Nephron (organoid): ENCODE measurements around the gene C10orf105.

Experiments
- H3K27ac Mint-ChIP-seq, 3 experiments: 2 replicates each; pipeline ENCODE4 v1.8.0; 2020; ENCODE audit warnings: mixed read lengths in 3 of 3, mild to moderate bottlenecking in 2 of 3, moderate library complexity in 1 of 3
- H3K27me3 Mint-ChIP-seq: 2 replicates; pipeline ENCODE4 v1.8.0; 2021; ENCODE audit warnings: low read depth, mild to moderate bottlenecking, moderate library complexity, mixed read lengths
- H3K36me3 Mint-ChIP-seq: 2 replicates; pipeline ENCODE4 v1.8.0; 2020; ENCODE audit warnings: low read depth, mixed read lengths
- H3K4me1 Mint-ChIP-seq: 2 replicates; pipeline ENCODE4 v1.8.0; 2020; ENCODE audit warnings: mixed read lengths
- H3K4me3 Mint-ChIP-seq, 3 experiments: 2 replicates each; pipeline ENCODE4 v1.8.0; 2020; ENCODE audit warnings: mild to moderate bottlenecking in 3 of 3, mixed read lengths in 3 of 3, moderate library complexity in 2 of 3
- H3K9me3 Mint-ChIP-seq: 2 replicates; pipeline ENCODE4 v1.8.0; 2020; ENCODE audit warnings: mixed read lengths
- TF ChIP-seq, protein P1 (sequence below), 3 experiments: fragments of 200-600 bp; sonication (generic); IDR thresholded peaks; one replicate each; pipeline ENCODE4 v1.5.0; 2021; ENCODE audit warnings: antibody characterized with exemption in 3 of 3; ENCODE audit not compliant: unreplicated experiment in 3 of 3

C10orf105 gene

DNA sequence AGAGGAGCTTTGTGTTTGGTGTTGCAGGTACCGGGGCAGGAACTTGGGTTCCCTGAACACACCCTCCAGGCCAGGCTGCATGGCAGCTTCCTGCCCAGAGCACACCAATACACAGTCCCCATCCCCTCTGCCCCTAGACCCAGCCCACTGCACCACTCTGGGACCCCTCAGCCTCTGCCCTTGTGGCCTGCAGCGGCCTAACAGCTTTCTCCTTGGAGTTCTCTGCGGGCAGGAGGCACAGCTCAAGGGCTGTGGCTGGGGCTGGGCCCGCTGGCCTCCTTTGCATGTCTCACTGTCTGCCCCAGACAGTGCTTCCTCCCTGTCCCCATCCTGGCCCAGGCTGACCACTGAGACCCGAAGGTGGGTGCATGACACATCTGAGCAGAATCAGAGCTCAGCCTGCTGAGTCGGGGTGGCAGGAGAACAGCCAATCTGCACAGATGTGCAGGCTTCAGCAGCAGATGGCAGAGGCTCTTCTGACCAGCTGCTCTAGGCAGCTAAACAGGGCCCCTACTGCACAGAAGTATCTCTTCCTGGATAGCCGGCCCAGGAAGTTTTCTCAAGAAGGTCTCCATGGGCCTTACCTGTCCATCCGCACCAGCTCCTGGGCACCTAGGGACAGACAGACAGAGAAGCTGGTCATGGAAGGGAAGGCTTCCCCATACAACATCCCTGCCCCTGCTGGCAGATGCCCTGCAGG lies 33.0 kb upstream of the C10orf105 start:
- no peaks in the 10 kb centered on the region for H3K36me3 Mint-ChIP-seq
- peaks cover 4% of the 10 kb centered on the region for H3K27me3 Mint-ChIP-seq
- TF ChIP-seq, protein P1, sequence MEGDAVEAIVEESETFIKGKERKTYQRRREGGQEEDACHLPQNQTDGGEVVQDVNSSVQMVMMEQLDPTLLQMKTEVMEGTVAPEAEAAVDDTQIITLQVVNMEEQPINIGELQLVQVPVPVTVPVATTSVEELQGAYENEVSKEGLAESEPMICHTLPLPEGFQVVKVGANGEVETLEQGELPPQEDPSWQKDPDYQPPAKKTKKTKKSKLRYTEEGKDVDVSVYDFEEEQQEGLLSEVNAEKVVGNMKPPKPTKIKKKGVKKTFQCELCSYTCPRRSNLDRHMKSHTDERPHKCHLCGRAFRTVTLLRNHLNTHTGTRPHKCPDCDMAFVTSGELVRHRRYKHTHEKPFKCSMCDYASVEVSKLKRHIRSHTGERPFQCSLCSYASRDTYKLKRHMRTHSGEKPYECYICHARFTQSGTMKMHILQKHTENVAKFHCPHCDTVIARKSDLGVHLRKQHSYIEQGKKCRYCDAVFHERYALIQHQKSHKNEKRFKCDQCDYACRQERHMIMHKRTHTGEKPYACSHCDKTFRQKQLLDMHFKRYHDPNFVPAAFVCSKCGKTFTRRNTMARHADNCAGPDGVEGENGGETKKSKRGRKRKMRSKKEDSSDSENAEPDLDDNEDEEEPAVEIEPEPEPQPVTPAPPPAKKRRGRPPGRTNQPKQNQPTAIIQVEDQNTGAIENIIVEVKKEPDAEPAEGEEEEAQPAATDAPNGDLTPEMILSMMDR (IDR thresholded peaks at IDR 0.05; ENCODE audit: unreplicated experiment in 3 of 3): no peak
- no peak overlapping the region for H3K27ac Mint-ChIP-seq
- H3K9me3 Mint-ChIP-seq: no peaks in the 10 kb centered on the region
- peaks cover 51% of the 10 kb centered on the region for H3K4me1 Mint-ChIP-seq
- H3K4me3 Mint-ChIP-seq: no peak overlapping the region

DNA sequence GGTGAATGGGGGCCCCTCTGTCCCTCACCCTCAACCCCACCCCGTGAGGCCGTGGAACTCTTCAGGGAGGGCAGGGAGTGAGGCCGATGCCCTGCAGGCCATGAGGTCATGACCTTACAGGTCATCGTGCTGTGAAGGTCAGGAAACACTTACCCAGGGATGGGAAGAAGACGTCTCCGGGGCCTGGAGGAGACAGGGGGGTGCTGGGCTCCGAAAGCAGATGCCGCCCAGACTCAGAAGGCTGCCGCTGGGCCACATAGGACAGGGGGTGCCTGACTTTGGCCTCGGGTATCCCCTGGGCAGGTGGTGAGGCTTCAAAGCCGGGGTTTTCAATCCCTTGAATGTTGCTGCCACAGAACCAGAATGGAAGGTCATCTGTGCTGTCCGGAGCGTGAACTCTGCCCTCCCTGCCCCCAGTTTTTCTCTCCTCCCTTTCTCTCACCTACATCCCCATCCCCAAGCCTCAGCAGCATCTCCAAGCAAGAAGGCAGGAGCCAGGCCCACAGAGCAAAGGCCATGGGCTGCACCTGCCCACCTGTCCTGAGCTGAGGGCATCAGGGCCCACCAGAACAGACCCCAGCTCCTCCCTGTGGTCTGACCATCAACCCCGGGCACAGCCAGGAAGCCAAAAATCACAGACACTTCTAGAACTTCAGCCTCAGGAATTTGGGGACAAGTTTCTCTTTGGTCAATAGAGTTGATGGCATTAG lies 32.1 kb upstream of the C10orf105 start:
- Mint-ChIP-seq H3K27me3 (peaks cover 4% of the 10 kb centered on the region), H3K36me3 (no peaks in the 10 kb centered on the region), H3K9me3 (no peaks in the 10 kb centered on the region), H3K4me3 (no peak overlapping the region), H3K27ac (no peak overlapping the region), H3K4me1 (peaks cover 57% of the 10 kb centered on the region)
- TF ChIP-seq, protein P1 (IDR thresholded peaks at IDR 0.05; ENCODE audit: unreplicated experiment in 3 of 3): no peak

DNA sequence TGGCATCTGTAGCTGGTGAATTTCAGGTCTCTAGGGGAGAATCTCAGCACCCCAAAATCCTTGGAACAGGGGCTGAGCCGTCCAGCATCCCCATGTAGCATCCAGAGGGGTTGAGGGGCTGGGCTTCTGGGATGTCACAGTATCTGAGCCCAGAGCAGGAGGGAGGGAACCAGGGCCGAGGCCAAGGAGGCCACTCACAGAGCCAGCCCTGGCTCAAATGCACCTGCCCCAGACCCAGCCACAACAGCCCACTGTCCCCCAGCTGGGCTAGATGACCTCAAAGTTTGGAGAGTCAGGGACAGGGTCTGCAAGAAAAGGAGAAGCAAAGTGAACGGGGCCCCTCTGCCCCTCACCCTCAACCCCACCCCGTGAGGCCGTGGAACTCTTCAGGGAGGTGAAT lies 31.4 kb upstream of the C10orf105 start:
- no peak overlapping the region for H3K4me3 Mint-ChIP-seq
- H3K4me1 Mint-ChIP-seq: peaks cover 57% of the 10 kb centered on the region
- no peak overlapping the region for H3K27ac Mint-ChIP-seq

DNA sequence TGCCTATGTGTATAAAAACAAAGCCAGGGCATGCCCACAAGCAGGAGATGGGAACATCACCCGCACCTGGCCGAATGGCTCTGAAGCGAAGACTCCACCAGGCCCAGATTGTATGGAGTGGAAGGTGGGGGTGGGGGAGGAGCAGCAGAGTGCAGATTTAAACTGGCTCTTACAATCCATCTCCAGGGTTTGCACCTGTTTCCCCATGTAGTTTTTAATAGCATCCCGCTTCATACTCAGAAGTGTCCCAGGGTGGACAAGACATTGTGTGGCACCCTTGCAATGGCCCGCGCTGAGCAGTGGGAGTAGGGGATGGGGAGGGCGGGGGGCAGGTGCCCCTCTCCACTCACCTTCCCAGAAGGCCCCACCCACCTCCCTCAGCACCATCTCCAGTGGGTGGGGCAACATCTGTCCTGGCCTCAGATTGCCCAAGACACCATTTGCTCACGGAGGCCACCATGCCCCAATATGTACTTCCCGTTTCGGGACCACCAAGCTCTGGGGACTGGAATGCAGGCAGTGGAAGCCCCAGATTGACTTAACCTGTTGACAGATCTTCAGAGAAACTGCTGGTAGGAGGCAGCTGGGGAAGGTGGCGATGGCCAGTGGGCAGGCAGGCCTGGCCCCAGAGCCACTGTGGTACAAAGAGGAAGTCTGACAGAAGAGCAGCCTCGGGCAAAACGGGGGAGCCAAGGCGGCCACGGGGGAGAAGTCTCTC lies 30.7 kb upstream of the C10orf105 start:
- H3K36me3 Mint-ChIP-seq: no peaks in the 10 kb centered on the region
- no peak overlapping the region for H3K4me3 Mint-ChIP-seq
- TF ChIP-seq, protein P1 (IDR thresholded peaks at IDR 0.05; ENCODE audit: unreplicated experiment in 3 of 3): no peak
- H3K27me3 Mint-ChIP-seq: peaks cover 4% of the 10 kb centered on the region
- H3K27ac Mint-ChIP-seq: no peak overlapping the region
- H3K4me1 Mint-ChIP-seq: peaks cover 62% of the 10 kb centered on the region
- H3K9me3 Mint-ChIP-seq: no peaks in the 10 kb centered on the region

More for the DNA sequence above, 31.4 kb upstream of the C10orf105 start:
- peaks cover 4% of the 10 kb centered on the region for H3K27me3 Mint-ChIP-seq
- H3K36me3 Mint-ChIP-seq: no peaks in the 10 kb centered on the region
- no peaks in the 10 kb centered on the region for H3K9me3 Mint-ChIP-seq
- TF ChIP-seq, protein P1 (IDR thresholded peaks at IDR 0.05; ENCODE audit: unreplicated experiment in 3 of 3): no peak

DNA sequence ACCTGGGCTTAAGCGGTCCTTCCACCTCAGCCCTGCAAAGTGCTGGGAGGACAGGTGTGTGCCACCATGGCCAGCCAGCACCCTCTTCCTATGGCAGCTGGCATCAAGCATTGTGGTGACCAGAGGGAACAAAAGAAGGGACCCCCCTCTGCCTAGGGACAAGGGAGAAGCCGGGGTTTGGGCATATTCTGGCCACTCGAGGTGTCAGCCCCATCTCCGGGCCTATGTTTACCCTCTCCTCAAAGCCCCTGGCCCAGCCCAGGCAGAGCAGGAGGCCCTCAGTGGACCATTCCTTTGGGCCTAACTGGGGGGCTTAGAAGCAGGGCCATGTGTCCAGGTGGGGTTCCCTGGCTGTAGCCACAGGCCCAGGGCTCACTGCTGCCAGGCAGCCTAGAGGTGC lies 29.8 kb upstream of the C10orf105 start:
- Mint-ChIP-seq H3K36me3 (no peaks in the 10 kb centered on the region), H3K27ac (peak overlapping the region in 2 of 3 experiments; percentile 63 to 76), H3K27me3 (peaks cover 4% of the 10 kb centered on the region), H3K9me3 (no peaks in the 10 kb centered on the region), H3K4me1 (peaks cover 57% of the 10 kb centered on the region), H3K4me3 (no peak overlapping the region)
- TF ChIP-seq, protein P1 (IDR thresholded peaks at IDR 0.05; ENCODE audit: unreplicated experiment in 3 of 3): no peak
